Activated CD8-positive, alpha-beta T cell treated with anti-CD3 and anti-CD28 coated beads for 36 hours (primary cell): Measurements from ENCODE around the gene SLC47A2. TPM values are rescaled to one million over a fixed set of nuclear protein-coding genes. Genes with fewer than 3 reads are reported as not detected.

Experiments used
- ATAC-seq: fragments of 200-7000 bp; cut with Tn5 transposase; one replicate; pipeline ENCODE4 v1.10.0; 2021; ENCODE audit warnings: mild to moderate bottlenecking, moderate library complexity
- CTCF ChIA-PET: fragments of 350-600 bp; sonication (Branson Sonifier 250); formaldehyde crosslinking; loops from one replicate; lab custom pipeline; 2021; ENCODE audit warnings: antibody characterized with exemption; lab: Charles Lee
- POLR2A ChIA-PET: fragments of 350-600 bp; sonication (Branson Sonifier 250); formaldehyde crosslinking; loops from one replicate; lab custom pipeline; 2021; ENCODE audit warnings: antibody characterized with exemption; lab: Charles Lee
- DNase-seq: peaks from one replicate; pipeline ENCODE4 v3.0.0-alpha.2; 2020
- H3K27ac Mint-ChIP-seq: one replicate; pipeline ENCODE4 v1.8.0; 2021; ENCODE audit warnings: mild to moderate bottlenecking, mixed read lengths
- H3K27me3 Mint-ChIP-seq: one replicate; pipeline ENCODE4 v1.8.0; 2021; ENCODE audit warnings: mixed read lengths
- H3K36me3 Mint-ChIP-seq: one replicate; pipeline ENCODE4 v1.8.0; 2021; ENCODE audit warnings: low read depth, mixed read lengths
- H3K4me1 Mint-ChIP-seq: one replicate; pipeline ENCODE4 v1.8.0; 2021; ENCODE audit warnings: low read depth, mixed read lengths
- H3K4me3 Mint-ChIP-seq: one replicate; pipeline ENCODE4 v1.8.0; 2021; ENCODE audit warnings: mild to moderate bottlenecking, moderate library complexity, mixed read lengths
- H3K9me3 Mint-ChIP-seq: one replicate; pipeline ENCODE4 v1.8.0; 2021; ENCODE audit warnings: mixed read lengths
- intact Hi-C: fragments of 100-400 bp; cut with micrococcal nuclease; formaldehyde crosslinking; loops from one replicate; pipeline ENCODE4 v1.10.0; 2022
- total RNA-seq, 2 experiments: library from RNA; stranded (reverse); gene quantifications; one replicate each; pipeline ENCODE4 v1.2.3, GENCODE V29; 2021
- TF ChIP-seq, protein P1 (sequence below): fragments of 200-600 bp; IDR thresholded peaks from one replicate; pipeline ENCODE4 v1.8.0; 2022; ENCODE audit warnings: antibody characterized with exemption, mild to moderate bottlenecking

The SLC47A2 gene
- total RNA-seq, 2 experiments from 2014 or later = not detected

DNA sequence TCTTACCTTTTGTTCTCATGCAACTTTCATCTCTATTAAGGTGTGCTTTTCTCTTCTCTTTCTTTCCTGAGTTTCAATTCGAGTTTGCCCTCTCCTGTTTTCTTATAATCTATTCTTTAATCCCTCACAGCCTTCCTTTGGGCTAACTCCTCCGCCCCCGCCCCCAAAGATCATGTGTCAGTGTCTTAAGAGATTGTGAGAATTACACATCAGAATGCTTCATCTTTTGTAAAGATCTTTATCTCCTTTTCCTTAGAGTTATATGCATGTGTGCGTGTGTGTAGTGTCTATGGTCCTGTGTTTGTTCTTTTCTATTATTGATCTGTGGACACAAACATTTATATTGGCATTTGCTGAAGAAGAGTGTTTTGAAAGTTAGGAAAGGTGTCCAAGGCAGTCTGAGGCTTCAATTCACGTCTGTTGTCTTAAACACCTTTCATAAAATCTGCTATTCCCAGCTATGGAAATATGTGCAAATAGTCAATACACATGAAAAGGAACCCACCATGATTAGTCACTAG, 74.0 kb downstream of the SLC47A2 start:
- H3K36me3 Mint-ChIP-seq = no peaks in the 10 kb centered on the region
- intact Hi-C loops = no loop called here
- H3K27ac Mint-ChIP-seq = no peak overlapping the region
- ATAC-seq (no peak), DNase-seq (no peak)
- ChIA-PET CTCF (interaction anchor here (1.2 to 1.7 kb wide), 3 partner anchors 9 to 195 kb away, joined by 3 to 4 read pairs (median 4); no protein-coding TSS in a partner anchor), POLR2A (no interaction called here)
- no peak overlapping the region for H3K4me3 Mint-ChIP-seq
- H3K4me1 Mint-ChIP-seq = peaks cover 21% of the 10 kb centered on the region
- H3K9me3 Mint-ChIP-seq = no peaks in the 10 kb centered on the region
- TF ChIP-seq, protein P1, sequence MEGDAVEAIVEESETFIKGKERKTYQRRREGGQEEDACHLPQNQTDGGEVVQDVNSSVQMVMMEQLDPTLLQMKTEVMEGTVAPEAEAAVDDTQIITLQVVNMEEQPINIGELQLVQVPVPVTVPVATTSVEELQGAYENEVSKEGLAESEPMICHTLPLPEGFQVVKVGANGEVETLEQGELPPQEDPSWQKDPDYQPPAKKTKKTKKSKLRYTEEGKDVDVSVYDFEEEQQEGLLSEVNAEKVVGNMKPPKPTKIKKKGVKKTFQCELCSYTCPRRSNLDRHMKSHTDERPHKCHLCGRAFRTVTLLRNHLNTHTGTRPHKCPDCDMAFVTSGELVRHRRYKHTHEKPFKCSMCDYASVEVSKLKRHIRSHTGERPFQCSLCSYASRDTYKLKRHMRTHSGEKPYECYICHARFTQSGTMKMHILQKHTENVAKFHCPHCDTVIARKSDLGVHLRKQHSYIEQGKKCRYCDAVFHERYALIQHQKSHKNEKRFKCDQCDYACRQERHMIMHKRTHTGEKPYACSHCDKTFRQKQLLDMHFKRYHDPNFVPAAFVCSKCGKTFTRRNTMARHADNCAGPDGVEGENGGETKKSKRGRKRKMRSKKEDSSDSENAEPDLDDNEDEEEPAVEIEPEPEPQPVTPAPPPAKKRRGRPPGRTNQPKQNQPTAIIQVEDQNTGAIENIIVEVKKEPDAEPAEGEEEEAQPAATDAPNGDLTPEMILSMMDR = no peak
- peaks cover 5% of the 10 kb centered on the region for H3K27me3 Mint-ChIP-seq

DNA sequence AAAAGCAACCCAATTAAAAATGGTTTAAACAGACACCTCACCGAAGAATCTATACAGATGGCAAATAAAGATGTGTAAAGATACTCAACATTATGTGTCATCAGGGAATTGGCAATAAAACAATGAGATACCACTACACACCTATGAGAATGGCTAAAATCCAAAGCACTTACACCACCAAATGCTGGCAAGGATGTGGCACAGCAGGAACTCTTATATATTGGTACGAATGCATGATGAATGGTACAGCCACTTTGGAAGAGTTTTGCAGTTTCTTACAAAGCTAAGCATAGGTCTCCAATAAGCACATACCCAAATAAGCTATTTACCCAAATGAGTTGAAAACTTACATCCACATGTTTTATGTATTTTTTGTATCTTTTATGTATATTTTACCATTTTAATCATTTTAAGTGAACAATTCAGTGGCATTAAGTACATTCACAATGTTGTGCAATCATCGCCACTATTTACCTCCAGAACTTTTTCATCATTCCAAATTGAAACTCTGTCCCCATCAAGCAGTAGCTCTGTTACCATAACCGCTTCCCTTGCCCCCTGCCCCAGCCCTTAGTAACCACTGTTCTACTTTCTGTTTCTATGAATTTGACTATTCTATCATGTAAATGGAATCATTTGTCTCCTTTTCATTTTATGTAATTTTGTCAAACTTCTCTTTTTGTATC, 74.6 kb downstream of the SLC47A2 start:
- DNase-seq (no peak), ATAC-seq (no peak)
- intact Hi-C loops = no loop called here
- no peaks in the 10 kb centered on the region for H3K36me3 Mint-ChIP-seq
- POLR2A ChIA-PET = no interaction called here
- TF ChIP-seq, protein P1 = no peak
- H3K9me3 Mint-ChIP-seq = no peaks in the 10 kb centered on the region
- H3K27ac Mint-ChIP-seq = no peak overlapping the region
- H3K27me3 Mint-ChIP-seq = peaks cover 7% of the 10 kb centered on the region
- peaks cover 15% of the 10 kb centered on the region for H3K4me1 Mint-ChIP-seq
- CTCF ChIA-PET = interaction anchor here (1.2 to 1.7 kb wide), 2 partner anchors 8 to 19 kb away, joined by 4 read pairs; no protein-coding TSS in a partner anchor
- H3K4me3 Mint-ChIP-seq = no peak overlapping the region

DNA sequence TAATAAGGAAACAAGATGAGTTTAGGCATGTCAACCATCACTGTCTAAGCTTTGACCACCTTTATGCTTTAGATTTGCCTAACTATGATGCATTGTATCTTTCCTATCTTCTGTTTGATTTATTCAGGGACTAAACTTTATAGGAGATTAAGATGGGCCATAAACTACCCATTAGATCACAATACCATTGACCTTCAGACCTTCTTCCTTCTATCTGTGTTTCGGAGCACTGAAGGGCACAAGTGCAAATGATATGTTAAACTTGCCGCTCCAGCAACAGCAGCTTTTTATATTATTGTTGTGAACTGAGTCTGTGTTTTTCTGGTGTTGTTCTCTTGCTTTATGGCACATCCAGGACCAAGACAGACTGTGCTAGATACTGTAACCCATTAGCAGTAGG, 84.5 kb downstream of the SLC47A2 start:
- H3K4me1 Mint-ChIP-seq = no peaks in the 10 kb centered on the region
- CTCF ChIA-PET = no interaction called here

DNA sequence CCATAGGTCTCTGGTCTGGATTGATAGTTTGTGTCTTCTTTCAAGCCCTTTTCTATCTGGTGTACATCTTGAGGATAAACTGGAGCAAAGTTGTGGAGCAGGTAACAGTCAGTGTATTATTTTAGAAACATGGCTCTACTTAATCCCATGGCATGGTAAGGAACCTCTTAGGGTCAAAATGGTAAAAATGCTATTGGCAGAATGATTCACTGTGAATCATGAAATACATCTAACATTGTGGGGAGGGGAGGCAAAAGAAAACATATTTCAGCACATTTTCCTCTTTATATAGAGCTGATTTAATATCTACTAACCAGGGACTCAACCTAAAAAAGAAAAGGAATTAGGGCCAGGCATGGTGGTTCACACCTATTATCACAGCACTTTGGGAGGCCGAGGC, 85.7 kb downstream of the SLC47A2 start:
- Mint-ChIP-seq H3K36me3 (no peaks in the 10 kb centered on the region), H3K9me3 (no peaks in the 10 kb centered on the region), H3K27me3 (peaks cover 10% of the 10 kb centered on the region), H3K27ac (no peak overlapping the region), H3K4me1 (no peaks in the 10 kb centered on the region), H3K4me3 (no peak overlapping the region)
- intact Hi-C loops = no loop called here
- POLR2A ChIA-PET = interaction anchor here (0.8 kb wide), 2 partner anchors 25 to 48 kb away, joined by 3 read pairs; no protein-coding TSS in a partner anchor
- no peak for ATAC-seq
- TF ChIP-seq, protein P1 = no peak
- CTCF ChIA-PET = interaction anchor here (1.4 kb wide), 1 partner anchor 16 kb away, joined by 4 read pairs; no protein-coding TSS in a partner anchor
- DNase-seq = no peak

More for the DNA sequence above, 84.5 kb downstream of the SLC47A2 start:
- intact Hi-C loops = no loop called here
- POLR2A ChIA-PET = no interaction called here
- Mint-ChIP-seq H3K27me3 (peaks cover 13% of the 10 kb centered on the region), H3K9me3 (no peaks in the 10 kb centered on the region), H3K4me3 (no peak overlapping the region), H3K27ac (no peak overlapping the region), H3K36me3 (no peaks in the 10 kb centered on the region)
- TF ChIP-seq, protein P1 = no peak
- DNase-seq = no peak
- no peak for ATAC-seq

DNA sequence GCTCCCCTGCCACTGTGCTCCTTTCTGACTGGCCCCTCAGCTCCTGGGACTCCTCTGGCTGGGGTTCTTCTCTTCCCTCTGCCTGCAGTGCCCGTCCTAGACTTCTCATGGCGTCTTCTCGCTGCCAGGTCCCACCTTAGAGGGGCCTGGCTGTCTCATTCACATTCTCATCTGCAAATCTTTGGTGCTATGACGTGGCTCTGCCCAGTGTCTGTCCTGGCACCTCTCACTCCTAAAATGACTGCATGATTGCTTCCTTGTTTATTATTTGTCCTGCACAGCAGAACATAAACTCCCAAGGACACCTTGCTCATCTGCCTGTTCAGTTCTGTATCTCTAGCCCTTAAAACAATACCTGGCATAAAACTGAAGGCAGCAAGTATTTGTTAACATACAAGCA, 86.3 kb downstream of the SLC47A2 start:
- no peaks in the 10 kb centered on the region for H3K9me3 Mint-ChIP-seq
- no peak overlapping the region for H3K27ac Mint-ChIP-seq
- TF ChIP-seq, protein P1 = no peak
- H3K36me3 Mint-ChIP-seq = no peaks in the 10 kb centered on the region
- no peak overlapping the region for H3K4me3 Mint-ChIP-seq
- DNase-seq (no peak), ATAC-seq (no peak)
- no peaks in the 10 kb centered on the region for H3K4me1 Mint-ChIP-seq
- ChIA-PET CTCF (interaction anchor here (1.4 kb wide), 1 partner anchor 15 kb away, joined by 4 read pairs; no protein-coding TSS in a partner anchor), POLR2A (interaction anchor here (0.8 kb wide), 2 partner anchors 25 to 49 kb away, joined by 3 read pairs; no protein-coding TSS in a partner anchor)
- peaks cover 10% of the 10 kb centered on the region for H3K27me3 Mint-ChIP-seq
- intact Hi-C loops = no loop called here
